Activated T-cell treated with anti-CD3 and anti-CD28 coated beads, Interleukin-2, amount 50 U/mL, for 72 hours (primary cell): ENCODE measurements around the gene ATP5F1D. TPM values are rescaled to one million over a fixed set of nuclear protein-coding genes. Genes with fewer than 3 reads are reported as not detected.
A peak's percentile ranks its signal among the peaks of the same experiment; 100 is the strongest.

Source experiments
- ATAC-seq, 2 donors: fragments of 150-1000 bp; cut with Tn5 transposase; replicated peaks in 1 of 2; 2 replicates each; pipeline ENCODE4 v1.10.0; 2021; ENCODE audit warnings: moderate library complexity in 2 of 2, mild to moderate bottlenecking in 1 of 2
- DNase-seq, 2 donors: peaks; one replicate each; pipeline ENCODE4 v3.0.0; 2021 to 2022; ENCODE audit warnings: mixed read lengths in 1 of 2
- H3K27ac Mint-ChIP-seq: one replicate; pipeline ENCODE4 v1.8.0; 2022; ENCODE audit warnings: mild to moderate bottlenecking, moderate library complexity, mixed read lengths
- H3K27me3 Mint-ChIP-seq: one replicate; pipeline ENCODE4 v1.8.0; 2022; ENCODE audit warnings: low read depth, mixed read lengths
- H3K36me3 Mint-ChIP-seq, 2 donors: one replicate each; pipeline ENCODE4 v1.8.0; 2022; ENCODE audit warnings: mixed read lengths in 2 of 2, mild to moderate bottlenecking in 1 of 2; ENCODE audit not compliant: insufficient read depth in 2 of 2
- H3K4me1 Mint-ChIP-seq: one replicate; pipeline ENCODE4 v1.8.0; 2022; ENCODE audit warnings: low read depth, mixed read lengths
- H3K4me3 Mint-ChIP-seq, 2 donors: one replicate each; pipeline ENCODE4 v1.8.0; 2022; ENCODE audit warnings: mild to moderate bottlenecking in 2 of 2, mixed read lengths in 2 of 2, moderate library complexity in 2 of 2
- H3K9me3 Mint-ChIP-seq, 2 donors: one replicate each; pipeline ENCODE4 v1.8.0; 2022; ENCODE audit warnings: mixed read lengths in 2 of 2
- total RNA-seq, 2 donors: library from RNA; stranded (reverse); gene quantifications; one replicate each; pipeline ENCODE4 v1.2.3, GENCODE V29; 2022

Gene ATP5F1D
- total RNA-seq, 2 donors from 2014 or later, result 169 to 201 TPM

DNA sequence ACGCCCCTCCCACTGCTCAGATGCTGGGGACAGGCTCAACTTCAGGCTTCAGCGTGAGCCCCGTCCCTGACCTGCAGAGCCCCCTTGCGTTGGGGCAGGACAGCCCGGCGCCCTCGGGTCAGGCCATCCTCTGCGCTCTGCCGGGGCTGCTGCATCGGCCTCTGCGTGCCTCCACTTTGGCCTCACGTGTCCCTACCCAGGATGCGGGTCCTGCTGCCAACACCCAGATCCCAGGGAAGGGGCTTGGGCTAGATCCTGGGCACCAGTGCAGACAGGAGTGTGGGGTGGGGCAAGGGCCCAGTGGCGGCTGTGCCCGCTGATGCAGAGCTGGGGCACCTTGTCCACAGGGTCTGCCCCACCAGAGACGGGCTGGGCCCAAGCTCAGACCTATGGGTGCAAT lies 16.7 kb upstream of the ATP5F1D start:
- no peaks in the 10 kb centered on the region for H3K36me3 Mint-ChIP-seq
- H3K9me3 Mint-ChIP-seq, result no peaks in the 10 kb centered on the region
- no peak overlapping the region for H3K27ac Mint-ChIP-seq
- ATAC-seq, result no peak
- DNase-seq, result no peak
- no peak overlapping the region for H3K4me3 Mint-ChIP-seq
- H3K4me1 Mint-ChIP-seq, result no peaks in the 10 kb centered on the region
- no peaks in the 10 kb centered on the region for H3K27me3 Mint-ChIP-seq

DNA sequence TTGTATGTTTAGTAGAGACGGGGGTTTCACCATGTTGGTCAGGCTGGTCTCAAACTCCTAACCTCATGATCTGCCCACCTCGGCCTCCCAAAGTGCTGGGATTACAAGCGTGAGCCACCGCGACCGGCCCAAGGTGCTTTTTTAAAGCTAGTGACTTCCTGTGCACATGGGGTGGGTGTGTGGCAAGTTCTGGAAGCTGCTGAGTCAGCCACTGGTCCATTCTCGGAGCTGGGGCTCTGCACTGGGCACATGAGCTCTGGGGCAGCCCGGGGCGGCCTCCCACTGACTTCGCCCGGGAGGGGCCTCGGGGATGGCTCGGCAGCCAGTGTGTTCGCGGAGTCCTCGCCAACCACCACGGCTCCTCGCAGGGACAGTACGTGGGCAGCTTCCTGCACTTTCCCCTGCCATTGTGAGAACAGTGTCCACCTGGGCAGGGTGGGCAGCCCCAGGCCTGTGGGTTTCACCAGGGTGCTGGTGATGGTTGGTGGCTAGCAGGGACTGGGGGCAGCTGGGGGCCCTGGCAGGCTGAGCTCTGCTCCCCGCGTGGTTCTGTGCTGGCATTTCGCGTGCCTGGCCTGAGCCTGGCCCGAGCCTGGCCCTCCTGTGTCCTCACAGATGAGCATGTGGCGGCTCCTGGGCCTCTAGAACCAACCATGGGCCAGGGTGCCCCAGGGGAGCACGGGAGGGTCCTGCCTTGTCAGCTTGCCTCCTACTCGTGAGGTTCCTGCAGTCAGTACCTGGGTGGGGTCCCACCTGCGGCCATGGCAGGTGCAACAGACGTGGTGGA lies 15.9 kb upstream of the ATP5F1D start:
- ATAC-seq, result no peak
- no peak for DNase-seq
- H3K27ac Mint-ChIP-seq, result no peak overlapping the region
- H3K4me3 Mint-ChIP-seq, result no peak overlapping the region
- no peaks in the 10 kb centered on the region for H3K9me3 Mint-ChIP-seq
- H3K4me1 Mint-ChIP-seq, result no peaks in the 10 kb centered on the region
- no peaks in the 10 kb centered on the region for H3K27me3 Mint-ChIP-seq
- H3K36me3 Mint-ChIP-seq, result no peaks in the 10 kb centered on the region

DNA sequence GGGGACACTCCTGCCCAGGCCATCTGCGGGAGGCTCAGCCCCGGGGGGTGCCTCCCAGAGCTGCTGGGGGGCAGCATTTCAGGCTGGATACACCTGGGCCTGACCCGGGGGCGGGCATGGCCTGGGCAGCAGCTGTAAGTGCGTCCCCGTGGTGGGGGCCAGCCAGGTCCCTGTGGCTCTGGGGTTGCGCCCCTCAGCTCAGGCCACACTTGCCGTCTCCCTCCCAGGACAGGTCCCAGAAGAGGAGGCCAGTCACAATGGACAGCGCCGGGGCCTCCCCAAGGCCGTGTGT lies 15.4 kb upstream of the ATP5F1D start:
- ATAC-seq (no peak), DNase-seq (no peak)
- Mint-ChIP-seq H3K27me3 (no peaks in the 10 kb centered on the region), H3K27ac (no peak overlapping the region), H3K36me3 (no peaks in the 10 kb centered on the region), H3K4me1 (no peaks in the 10 kb centered on the region), H3K9me3 (no peaks in the 10 kb centered on the region), H3K4me3 (no peak overlapping the region)

DNA sequence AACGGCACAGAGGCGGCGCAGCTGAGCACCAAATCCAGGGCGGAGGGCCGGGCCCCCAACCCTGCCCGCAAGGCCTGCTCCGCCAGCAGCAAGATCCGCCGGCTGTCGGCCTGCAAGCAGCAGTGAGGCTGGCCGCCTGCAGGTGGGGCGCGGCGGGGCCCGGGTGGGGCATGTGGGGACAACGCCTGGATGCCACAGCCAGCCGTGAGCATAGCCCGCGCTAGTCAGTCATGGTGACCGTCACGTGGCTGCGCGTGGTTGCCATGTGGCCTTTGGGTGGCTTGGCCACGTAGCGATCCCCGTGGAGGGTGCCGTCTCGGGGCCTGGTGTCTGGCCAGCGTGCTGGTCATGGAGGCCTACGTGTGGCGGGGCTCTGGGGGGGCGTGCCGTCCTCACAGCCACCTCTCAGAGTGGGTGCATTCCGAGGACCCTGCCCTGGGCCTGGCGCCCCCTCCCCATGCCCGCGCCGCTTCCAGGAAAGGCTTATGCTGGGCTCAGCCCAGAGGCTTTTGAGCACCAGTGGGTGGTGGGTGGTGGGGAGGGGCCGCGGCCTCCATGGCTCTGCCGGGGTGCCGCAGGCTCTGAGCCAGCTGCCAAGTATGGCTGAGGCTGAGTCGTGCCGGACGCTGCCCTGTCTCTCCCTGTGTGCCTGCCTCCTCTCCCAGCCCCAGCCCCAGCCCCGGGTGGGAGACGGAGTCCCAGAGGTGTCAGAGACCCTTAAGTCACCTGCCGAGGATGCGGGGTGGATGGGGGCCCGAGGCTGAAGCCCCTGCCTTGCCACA lies 14.8 kb upstream of the ATP5F1D start:
- H3K27me3 Mint-ChIP-seq, result no peaks in the 10 kb centered on the region
- no peaks in the 10 kb centered on the region for H3K9me3 Mint-ChIP-seq
- no peak overlapping the region for H3K4me3 Mint-ChIP-seq
- H3K4me1 Mint-ChIP-seq, result no peaks in the 10 kb centered on the region
- DNase-seq (no peak), ATAC-seq (no peak)
- H3K36me3 Mint-ChIP-seq, result no peaks in the 10 kb centered on the region
- no peak overlapping the region for H3K27ac Mint-ChIP-seq

DNA sequence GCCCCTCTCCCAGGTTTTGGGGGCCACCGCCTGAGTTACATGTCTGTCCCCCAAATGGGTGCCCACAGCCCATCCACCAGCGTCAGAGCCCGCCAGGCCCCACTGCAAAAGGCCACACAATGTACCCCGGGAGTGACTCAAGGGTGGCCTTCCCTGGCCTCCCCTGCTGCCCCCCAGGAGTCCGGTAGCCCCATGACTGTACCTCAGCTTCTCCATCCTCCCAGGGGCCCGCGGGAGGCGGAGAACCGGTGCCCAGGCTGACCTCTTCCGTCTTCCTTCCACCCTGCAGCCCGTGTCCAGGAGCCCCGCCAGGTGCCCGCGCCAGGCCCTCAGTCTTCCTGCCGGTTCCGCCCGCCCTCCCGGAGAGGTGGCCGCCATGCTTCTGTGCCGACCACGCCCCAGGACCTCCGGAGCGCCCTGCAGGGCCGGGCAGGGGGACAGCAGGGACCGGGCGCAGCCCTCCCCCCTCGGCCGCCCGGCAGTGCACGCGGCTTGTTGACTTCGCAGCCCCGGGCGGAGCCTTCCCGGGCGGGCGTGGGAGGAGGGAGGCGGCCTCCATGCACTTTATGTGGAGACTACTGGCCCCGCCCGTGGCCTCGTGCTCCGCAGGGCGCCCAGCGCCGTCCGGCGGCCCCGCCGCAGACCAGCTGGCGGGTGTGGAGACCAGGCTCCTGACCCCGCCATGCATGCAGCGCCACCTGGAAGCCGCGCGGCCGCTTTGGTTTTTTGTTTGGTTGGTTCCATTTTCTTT lies 14.1 kb upstream of the ATP5F1D start:
- DNase-seq (no peak), ATAC-seq (no peak)
- H3K36me3 Mint-ChIP-seq, result no peaks in the 10 kb centered on the region
- H3K9me3 Mint-ChIP-seq, result no peaks in the 10 kb centered on the region
- no peaks in the 10 kb centered on the region for H3K4me1 Mint-ChIP-seq
- H3K27ac Mint-ChIP-seq, result no peak overlapping the region
- no peaks in the 10 kb centered on the region for H3K27me3 Mint-ChIP-seq
- no peak overlapping the region for H3K4me3 Mint-ChIP-seq

DNA sequence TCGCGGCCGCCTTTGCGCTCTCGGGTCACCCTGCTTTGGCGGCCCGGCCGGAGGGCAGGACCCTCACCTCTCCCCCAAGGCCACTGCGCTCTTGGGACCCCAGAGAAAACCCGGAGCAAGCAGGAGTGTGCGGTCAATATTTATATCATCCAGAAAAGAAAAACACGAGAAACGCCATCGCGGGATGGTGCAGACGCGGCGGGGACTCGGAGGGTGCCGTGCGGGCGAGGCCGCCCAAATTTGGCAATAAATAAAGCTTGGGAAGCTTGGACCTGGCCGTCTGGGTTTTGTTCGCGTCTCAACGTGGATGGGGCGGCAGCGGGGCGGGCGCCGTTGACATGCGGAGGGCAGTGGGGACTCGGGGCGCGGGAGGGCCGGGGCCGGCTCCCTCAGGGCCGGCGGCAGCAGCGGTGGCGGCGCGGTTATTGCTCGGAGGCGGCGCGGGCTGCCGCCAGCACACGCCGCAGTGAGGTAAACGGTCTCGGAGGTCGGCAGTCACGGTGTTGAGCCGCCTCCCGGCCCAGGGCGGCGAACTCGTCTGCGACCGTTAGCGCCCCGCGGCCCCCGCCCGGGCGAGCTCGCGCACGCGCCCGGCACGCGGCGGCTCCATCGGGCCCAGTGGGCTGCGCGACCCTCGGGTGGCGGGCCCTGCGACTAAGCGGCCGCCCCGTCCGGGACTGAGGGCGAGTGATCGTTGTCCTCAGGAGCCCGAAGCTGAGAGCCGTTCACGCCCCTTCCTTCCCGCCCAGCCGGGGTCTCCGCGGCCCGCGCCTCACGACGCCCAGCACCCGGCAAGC lies 13.2 kb upstream of the ATP5F1D start:
- DNase-seq (no peak), ATAC-seq (no peak)
- Mint-ChIP-seq H3K4me1 (no peaks in the 10 kb centered on the region), H3K36me3 (no peaks in the 10 kb centered on the region), H3K27me3 (no peaks in the 10 kb centered on the region), H3K9me3 (no peaks in the 10 kb centered on the region), H3K27ac (no peak overlapping the region), H3K4me3 (no peak overlapping the region)

DNA sequence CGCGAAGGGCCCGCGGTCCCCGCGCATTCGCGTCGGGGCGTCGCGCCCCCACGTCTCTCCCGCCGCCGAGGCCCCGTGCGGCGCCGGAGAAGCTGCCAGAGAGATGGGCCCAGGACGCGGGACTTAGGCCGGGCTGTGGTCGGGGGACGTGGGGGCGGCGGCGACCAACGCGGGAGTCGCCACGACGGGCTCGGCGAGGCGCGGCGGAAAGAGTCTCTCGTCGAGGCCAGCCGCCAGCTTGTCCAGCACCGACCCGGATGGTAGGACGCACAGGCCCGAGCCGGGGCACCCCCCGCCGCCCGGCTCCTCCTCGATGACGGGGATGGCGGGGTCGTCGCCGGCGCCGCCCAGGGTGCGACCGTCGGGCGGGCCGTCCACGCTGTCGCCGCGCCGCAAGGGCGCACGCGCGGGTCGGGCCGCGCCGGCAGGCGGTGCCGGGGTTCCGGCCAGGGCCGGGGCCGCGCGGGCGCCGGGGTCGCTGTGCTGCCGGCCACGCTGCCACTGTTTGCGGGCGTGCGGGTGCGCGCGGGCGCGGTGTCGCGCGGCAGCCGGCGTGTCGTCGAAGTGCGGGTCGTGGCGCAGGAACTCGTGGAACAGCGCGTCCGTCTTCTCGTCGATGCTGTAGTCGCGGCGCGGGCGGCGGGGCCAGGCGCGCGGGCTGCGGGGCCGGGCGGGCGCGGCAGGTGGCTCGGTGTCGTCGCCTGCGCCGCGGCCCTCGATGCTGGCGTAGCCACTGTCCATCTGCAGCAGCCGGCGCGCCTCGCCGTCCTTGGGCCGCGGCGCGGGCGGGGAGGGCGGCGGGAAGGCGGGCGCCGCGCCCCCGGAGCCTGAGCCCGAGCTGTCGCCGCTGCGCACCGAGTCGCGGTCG lies 12.3 kb upstream of the ATP5F1D start:
- DNase-seq, result no peak

DNA sequence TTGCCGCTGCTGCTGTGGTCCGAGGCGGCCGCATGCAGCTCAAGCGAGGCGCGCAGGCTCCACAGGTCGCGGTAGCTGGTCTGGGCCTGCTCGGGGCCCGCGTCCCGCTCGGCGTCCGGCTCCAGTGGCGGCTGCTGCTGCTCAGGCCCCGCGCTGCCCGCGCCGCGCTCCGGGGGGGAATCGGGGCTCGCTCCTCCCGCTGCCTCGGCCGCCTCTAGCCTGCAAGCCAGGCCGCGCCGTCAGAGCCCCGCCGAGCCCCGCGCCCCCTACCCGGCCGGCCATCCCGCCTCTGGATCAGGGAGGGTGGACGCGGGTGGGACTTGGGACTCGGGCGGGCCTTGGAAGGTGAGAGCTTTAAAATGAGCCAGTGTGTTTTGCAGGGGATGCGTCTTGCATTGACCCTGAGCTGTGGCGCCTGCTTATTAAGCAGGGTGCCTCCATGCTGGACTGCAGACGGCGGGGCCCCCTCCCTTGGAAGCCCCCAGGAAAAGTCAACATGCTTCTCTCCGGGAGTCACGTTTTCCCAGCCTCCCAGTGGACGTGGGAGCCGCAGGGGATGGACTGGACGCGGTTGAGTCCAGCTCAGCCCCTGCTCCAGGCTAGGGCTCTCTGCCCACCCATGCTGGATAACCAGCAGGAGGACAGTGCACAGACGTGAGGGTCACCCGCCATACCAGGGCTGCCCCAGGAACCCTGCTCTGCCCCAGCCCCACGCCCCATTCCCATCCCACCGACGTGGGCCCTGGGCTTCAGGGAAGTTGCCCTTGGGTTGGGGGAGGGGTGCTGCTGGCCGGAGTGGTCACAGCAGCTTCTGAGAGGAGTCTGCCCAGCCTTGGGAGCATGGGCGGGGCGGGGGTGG lies 11.4 kb upstream of the ATP5F1D start:
- no peaks in the 10 kb centered on the region for H3K4me1 Mint-ChIP-seq
- DNase-seq (no peak), ATAC-seq (no peak)
- no peaks in the 10 kb centered on the region for H3K9me3 Mint-ChIP-seq
- no peak overlapping the region for H3K4me3 Mint-ChIP-seq
- H3K27ac Mint-ChIP-seq, result no peak overlapping the region
- no peaks in the 10 kb centered on the region for H3K36me3 Mint-ChIP-seq
- no peaks in the 10 kb centered on the region for H3K27me3 Mint-ChIP-seq

More for the DNA sequence above, 12.3 kb upstream of the ATP5F1D start:
- H3K36me3 Mint-ChIP-seq, result no peaks in the 10 kb centered on the region
- H3K9me3 Mint-ChIP-seq, result no peaks in the 10 kb centered on the region
- no peak overlapping the region for H3K4me3 Mint-ChIP-seq
- no peaks in the 10 kb centered on the region for H3K27me3 Mint-ChIP-seq
- no peak for ATAC-seq
- no peak overlapping the region for H3K27ac Mint-ChIP-seq
- H3K4me1 Mint-ChIP-seq, result no peaks in the 10 kb centered on the region

DNA sequence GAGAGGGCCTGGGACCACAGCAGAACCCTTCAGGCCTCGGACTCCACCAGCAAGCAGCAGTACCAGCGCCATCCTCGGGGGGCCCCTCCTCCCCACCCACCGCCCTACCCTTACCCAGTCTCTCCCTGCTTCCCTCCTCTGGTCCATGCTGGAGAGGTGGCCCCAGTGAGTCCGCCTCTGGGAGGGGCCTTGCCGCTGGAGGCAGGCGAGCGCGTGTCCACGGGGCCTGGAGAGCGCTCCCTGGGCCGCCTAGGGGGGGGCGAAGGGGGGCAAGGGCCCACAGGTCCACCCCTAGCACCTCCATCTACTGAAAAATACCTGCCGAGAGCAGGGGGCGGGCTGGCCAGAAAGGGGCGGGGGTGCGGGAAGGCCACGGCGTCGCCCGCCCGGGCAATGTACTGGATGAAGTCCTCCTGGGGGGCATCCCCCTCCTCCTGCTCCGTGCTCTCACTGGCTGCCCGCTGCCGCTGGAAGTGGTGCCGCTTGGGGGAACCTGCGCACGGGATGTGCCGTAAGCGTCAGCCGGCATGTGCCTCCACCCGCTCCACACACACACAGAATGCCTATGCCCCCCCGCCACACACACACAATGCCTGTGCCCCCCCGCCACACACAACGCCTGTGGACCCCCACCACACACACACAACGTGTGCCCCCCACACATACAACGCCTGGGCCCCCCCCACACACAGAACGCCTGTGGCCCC lies 10.6 kb upstream of the ATP5F1D start:
- H3K27me3 Mint-ChIP-seq, result no peaks in the 10 kb centered on the region
- H3K9me3 Mint-ChIP-seq, result no peaks in the 10 kb centered on the region
- H3K4me1 Mint-ChIP-seq, result no peaks in the 10 kb centered on the region
- no peak overlapping the region for H3K4me3 Mint-ChIP-seq
- no peak for DNase-seq
- no peaks in the 10 kb centered on the region for H3K36me3 Mint-ChIP-seq
- no peak overlapping the region for H3K27ac Mint-ChIP-seq
- no peak for ATAC-seq

DNA sequence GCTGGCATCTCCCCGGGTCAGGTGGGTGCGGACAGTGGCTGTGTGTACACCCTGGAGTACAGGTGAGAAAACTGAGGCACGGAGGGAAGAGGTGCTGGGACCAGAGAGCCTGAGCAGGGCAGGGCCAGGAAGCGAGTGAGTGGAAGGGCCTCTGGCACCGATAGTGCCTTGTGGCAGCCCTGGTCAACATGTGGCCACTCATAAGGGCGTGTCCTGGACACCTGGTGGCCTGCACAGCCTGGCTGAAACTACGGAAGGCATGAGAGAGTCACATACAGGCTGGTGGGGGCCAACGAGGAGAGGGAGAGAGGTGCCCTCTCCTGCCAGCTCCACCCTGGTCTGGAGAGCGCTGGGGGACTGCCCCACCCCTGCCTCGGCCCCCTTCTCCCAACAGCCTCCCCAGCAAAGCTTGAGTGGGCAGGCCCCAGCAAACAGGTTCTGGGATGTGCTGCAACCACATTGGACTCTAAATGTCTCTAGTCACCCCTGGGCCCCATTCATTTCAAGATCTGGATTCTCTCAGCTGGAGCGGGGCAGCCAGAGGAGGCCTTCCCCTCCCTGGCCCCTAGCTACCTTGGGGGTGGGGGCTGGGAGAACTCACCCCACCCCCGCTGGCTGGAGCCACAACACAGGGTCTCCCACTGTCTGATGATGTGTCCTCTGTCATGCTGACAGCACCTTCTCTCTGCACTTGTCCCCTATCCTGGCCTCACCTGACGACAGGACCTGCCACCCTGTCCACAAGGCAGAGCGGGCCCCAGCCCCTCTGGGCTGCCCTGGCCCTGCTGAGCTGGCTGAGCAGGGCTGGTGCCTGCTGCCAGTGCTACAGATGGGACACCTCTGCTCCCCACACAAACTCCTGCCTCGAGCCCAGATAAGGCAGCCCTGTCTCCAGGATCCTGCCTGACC lies 9.6 kb upstream of the ATP5F1D start:
- Mint-ChIP-seq H3K27me3 (no peaks in the 10 kb centered on the region), H3K4me1 (no peaks in the 10 kb centered on the region), H3K9me3 (no peaks in the 10 kb centered on the region), H3K27ac (no peak overlapping the region), H3K4me3 (no peak overlapping the region), H3K36me3 (no peaks in the 10 kb centered on the region)
- ATAC-seq (peak in 1 of 2 donors; percentile 10), DNase-seq (no peak)
